H1 (cell line): Measurements from ENCODE around the gene L3MBTL2.

Experiments used
- CHD2 ChIP-seq: IDR thresholded peaks from 2 replicates; pipeline ENCODE4 v1.6.1; 2012; ENCODE audit warnings: low read length, improper control_type of control experiment
- CREB1 ChIP-seq: IDR thresholded peaks from 2 replicates; pipeline ENCODE4 v1.6.1; 2012; ENCODE audit warnings: inconsistent platforms
- JUN ChIP-seq: IDR thresholded peaks from 2 replicates; pipeline ENCODE4 v1.6.1; 2011; ENCODE audit warnings: low read depth, mild to moderate bottlenecking, improper control_type of control experiment, low read length
- POLR2AphosphoS5 ChIP-seq: IDR thresholded peaks from 2 replicates; pipeline ENCODE4 v1.6.1; 2011; ENCODE audit warnings: low read depth, low read length
- SIN3A ChIP-seq, 2 experiments: IDR thresholded peaks in 1 of 2; conservative IDR thresholded peaks in 1 of 2; 2 replicates each; pipeline ENCODE4 v1.6.1; 2011 to 2012; ENCODE audit warnings: low read length in 2 of 2, improper control_type of control experiment in 1 of 2, low read depth in 1 of 2, mild to moderate bottlenecking in 1 of 2
- TAF1 ChIP-seq: IDR thresholded peaks from 2 replicates; pipeline ENCODE4 v1.6.1; 2011; ENCODE audit warnings: mild to moderate bottlenecking, low read depth, low read length
- TF ChIP-seq, protein P1 (sequence below), 3 experiments: IDR thresholded peaks; 1 replicate in 2 of 3; 2 replicates in 1 of 3; pipeline versions ENCODE4 v1.5.1 to v1.6.1; 2011; ENCODE audit warnings: low read length in 3 of 3, mild to moderate bottlenecking in 3 of 3, inconsistent platforms in 2 of 3, low read depth in 1 of 3, moderate library complexity in 1 of 3; ENCODE audit not compliant: insufficient read depth in 1 of 3; ENCODE audit errors: control extremely low read depth in 1 of 3
- TF ChIP-seq, protein P2 (sequence below): fragments of 300-600 bp; sonication (generic); IDR thresholded peaks from 2 replicates; pipeline ENCODE4 v1.7.1; 2012; ENCODE audit warnings: low read length, moderate library complexity, mild to moderate bottlenecking, inconsistent platforms; ENCODE audit not compliant: insufficient replicate concordance
- TF ChIP-seq, protein P3 (sequence below): IDR thresholded peaks from 2 replicates; pipeline ENCODE4 v1.6.1; 2011; ENCODE audit warnings: low read length, improper control_type of control experiment

DNA sequence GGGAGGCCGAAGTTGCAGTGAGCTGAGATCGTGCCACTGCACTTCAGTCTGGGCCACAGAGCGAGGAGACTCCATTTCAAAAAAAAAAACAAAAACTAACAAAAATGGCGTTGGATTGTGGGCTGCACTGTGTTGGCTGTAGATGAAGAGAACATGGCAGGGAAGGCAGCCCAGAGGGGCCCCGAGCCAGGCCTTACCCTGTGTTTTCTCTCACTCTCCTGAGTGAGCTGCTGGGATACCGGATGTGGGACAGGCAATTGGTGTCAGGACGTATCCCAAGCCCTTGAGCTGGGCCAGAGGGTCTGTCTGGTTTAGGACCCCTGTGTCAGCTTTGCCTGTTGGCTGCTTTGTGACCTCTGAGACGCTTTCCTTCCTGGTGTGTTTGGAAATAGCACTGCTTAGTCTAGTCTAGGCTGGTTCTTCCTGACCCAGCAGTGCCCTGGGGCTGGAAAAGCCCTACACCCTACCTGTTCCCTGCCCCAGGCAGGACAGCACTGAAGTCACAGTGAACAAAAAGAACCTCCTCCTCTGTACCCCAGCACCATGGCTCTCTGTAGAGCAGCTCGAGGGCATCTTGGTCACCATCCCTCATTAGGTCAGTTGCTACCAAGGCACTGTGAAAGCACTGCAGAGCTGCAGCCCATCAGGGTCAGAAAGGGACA lies 17.9 kb downstream of the L3MBTL2 start:
- TF ChIP-seq POLR2AphosphoS5 (no peak), CHD2 (no peak), SIN3A (conservative IDR thresholded peaks at IDR 0.05 in 1 of 2, IDR thresholded peaks at IDR 0.05 in 1 of 2; ENCODE audit: low read depth in 1 of 2, low read length in 2 of 2) (no peak), JUN (no peak), TAF1 (no peak), CREB1 (no peak)
- TF ChIP-seq, protein P1, sequence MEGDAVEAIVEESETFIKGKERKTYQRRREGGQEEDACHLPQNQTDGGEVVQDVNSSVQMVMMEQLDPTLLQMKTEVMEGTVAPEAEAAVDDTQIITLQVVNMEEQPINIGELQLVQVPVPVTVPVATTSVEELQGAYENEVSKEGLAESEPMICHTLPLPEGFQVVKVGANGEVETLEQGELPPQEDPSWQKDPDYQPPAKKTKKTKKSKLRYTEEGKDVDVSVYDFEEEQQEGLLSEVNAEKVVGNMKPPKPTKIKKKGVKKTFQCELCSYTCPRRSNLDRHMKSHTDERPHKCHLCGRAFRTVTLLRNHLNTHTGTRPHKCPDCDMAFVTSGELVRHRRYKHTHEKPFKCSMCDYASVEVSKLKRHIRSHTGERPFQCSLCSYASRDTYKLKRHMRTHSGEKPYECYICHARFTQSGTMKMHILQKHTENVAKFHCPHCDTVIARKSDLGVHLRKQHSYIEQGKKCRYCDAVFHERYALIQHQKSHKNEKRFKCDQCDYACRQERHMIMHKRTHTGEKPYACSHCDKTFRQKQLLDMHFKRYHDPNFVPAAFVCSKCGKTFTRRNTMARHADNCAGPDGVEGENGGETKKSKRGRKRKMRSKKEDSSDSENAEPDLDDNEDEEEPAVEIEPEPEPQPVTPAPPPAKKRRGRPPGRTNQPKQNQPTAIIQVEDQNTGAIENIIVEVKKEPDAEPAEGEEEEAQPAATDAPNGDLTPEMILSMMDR (IDR thresholded peaks at IDR 0.05; ENCODE audit: control extremely low read depth in 1 of 3, insufficient read depth in 1 of 3, low read depth in 1 of 3, low read length in 3 of 3): no peak
- TF ChIP-seq, protein P2, sequence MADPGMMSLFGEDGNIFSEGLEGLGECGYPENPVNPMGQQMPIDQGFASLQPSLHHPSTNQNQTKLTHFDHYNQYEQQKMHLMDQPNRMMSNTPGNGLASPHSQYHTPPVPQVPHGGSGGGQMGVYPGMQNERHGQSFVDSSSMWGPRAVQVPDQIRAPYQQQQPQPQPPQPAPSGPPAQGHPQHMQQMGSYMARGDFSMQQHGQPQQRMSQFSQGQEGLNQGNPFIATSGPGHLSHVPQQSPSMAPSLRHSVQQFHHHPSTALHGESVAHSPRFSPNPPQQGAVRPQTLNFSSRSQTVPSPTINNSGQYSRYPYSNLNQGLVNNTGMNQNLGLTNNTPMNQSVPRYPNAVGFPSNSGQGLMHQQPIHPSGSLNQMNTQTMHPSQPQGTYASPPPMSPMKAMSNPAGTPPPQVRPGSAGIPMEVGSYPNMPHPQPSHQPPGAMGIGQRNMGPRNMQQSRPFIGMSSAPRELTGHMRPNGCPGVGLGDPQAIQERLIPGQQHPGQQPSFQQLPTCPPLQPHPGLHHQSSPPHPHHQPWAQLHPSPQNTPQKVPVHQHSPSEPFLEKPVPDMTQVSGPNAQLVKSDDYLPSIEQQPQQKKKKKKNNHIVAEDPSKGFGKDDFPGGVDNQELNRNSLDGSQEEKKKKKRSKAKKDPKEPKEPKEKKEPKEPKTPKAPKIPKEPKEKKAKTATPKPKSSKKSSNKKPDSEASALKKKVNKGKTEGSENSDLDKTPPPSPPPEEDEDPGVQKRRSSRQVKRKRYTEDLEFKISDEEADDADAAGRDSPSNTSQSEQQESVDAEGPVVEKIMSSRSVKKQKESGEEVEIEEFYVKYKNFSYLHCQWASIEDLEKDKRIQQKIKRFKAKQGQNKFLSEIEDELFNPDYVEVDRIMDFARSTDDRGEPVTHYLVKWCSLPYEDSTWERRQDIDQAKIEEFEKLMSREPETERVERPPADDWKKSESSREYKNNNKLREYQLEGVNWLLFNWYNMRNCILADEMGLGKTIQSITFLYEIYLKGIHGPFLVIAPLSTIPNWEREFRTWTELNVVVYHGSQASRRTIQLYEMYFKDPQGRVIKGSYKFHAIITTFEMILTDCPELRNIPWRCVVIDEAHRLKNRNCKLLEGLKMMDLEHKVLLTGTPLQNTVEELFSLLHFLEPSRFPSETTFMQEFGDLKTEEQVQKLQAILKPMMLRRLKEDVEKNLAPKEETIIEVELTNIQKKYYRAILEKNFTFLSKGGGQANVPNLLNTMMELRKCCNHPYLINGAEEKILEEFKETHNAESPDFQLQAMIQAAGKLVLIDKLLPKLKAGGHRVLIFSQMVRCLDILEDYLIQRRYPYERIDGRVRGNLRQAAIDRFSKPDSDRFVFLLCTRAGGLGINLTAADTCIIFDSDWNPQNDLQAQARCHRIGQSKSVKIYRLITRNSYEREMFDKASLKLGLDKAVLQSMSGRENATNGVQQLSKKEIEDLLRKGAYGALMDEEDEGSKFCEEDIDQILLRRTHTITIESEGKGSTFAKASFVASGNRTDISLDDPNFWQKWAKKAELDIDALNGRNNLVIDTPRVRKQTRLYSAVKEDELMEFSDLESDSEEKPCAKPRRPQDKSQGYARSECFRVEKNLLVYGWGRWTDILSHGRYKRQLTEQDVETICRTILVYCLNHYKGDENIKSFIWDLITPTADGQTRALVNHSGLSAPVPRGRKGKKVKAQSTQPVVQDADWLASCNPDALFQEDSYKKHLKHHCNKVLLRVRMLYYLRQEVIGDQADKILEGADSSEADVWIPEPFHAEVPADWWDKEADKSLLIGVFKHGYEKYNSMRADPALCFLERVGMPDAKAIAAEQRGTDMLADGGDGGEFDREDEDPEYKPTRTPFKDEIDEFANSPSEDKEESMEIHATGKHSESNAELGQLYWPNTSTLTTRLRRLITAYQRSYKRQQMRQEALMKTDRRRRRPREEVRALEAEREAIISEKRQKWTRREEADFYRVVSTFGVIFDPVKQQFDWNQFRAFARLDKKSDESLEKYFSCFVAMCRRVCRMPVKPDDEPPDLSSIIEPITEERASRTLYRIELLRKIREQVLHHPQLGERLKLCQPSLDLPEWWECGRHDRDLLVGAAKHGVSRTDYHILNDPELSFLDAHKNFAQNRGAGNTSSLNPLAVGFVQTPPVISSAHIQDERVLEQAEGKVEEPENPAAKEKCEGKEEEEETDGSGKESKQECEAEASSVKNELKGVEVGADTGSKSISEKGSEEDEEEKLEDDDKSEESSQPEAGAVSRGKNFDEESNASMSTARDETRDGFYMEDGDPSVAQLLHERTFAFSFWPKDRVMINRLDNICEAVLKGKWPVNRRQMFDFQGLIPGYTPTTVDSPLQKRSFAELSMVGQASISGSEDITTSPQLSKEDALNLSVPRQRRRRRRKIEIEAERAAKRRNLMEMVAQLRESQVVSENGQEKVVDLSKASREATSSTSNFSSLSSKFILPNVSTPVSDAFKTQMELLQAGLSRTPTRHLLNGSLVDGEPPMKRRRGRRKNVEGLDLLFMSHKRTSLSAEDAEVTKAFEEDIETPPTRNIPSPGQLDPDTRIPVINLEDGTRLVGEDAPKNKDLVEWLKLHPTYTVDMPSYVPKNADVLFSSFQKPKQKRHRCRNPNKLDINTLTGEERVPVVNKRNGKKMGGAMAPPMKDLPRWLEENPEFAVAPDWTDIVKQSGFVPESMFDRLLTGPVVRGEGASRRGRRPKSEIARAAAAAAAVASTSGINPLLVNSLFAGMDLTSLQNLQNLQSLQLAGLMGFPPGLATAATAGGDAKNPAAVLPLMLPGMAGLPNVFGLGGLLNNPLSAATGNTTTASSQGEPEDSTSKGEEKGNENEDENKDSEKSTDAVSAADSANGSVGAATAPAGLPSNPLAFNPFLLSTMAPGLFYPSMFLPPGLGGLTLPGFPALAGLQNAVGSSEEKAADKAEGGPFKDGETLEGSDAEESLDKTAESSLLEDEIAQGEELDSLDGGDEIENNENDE: no peak
- TF ChIP-seq, protein P3, sequence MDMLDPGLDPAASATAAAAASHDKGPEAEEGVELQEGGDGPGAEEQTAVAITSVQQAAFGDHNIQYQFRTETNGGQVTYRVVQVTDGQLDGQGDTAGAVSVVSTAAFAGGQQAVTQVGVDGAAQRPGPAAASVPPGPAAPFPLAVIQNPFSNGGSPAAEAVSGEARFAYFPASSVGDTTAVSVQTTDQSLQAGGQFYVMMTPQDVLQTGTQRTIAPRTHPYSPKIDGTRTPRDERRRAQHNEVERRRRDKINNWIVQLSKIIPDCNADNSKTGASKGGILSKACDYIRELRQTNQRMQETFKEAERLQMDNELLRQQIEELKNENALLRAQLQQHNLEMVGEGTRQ: no peak
